ENCODE measurements around the gene NAT10. TPM values are rescaled to one million over a fixed set of nuclear protein-coding genes. Genes with fewer than 3 reads are reported as not detected.

The NAT10 gene
- polyA plus RNA-seq, 1 experiment, result 35.0 TPM

GRCh38 chr11:34182921-34183685 lies 77.7 kb downstream of the NAT10 start:
- DNase-seq (ENCODE audit: low read depth), result no peak
- no peaks in the 10 kb centered on the region for H3K36me3 ChIP-seq (ENCODE audit: control insufficient read depth, insufficient read depth, low read length)
- ChIA-PET POLR2A (no interaction called here), CTCF (interaction anchor here (0.6 to 2.9 kb wide), 5 partner anchors 9 to 175 kb away, joined by 3 to 10 read pairs (median 5); partner anchors contain the start of gene ABTB2)
- no peak overlapping the region for H3K4me3 ChIP-seq (ENCODE audit: low read depth, low read length)
- H3K27me3 ChIP-seq (ENCODE audit: control insufficient read depth, insufficient read depth, low read length), result no peaks in the 10 kb centered on the region
- TF ChIP-seq CTCF (IDR thresholded peaks at IDR 0.05; ENCODE audit: insufficient read depth, low read depth, low read length), result no peak

GRCh38 chr11:34183848-34184391 lies 78.5 kb downstream of the NAT10 start:
- H3K27me3 ChIP-seq (ENCODE audit: control insufficient read depth, insufficient read depth, low read length), result no peaks in the 10 kb centered on the region
- no peak for TF ChIP-seq CTCF (IDR thresholded peaks at IDR 0.05; ENCODE audit: insufficient read depth, low read depth, low read length)
- H3K36me3 ChIP-seq (ENCODE audit: control insufficient read depth, insufficient read depth, low read length), result no peaks in the 10 kb centered on the region
- no peak overlapping the region for H3K4me3 ChIP-seq (ENCODE audit: low read depth, low read length)
- ChIA-PET POLR2A (no interaction called here), CTCF (interaction anchor here (1.2 to 3.0 kb wide), 2 partner anchors 10 to 174 kb away, joined by 5 to 19 read pairs; partner anchors contain the start of gene ABTB2)
- DNase-seq (ENCODE audit: low read depth), result no peak

GRCh38 chr11:34184505-34185015 lies 79.1 kb downstream of the NAT10 start:
- Histone ChIP-seq H3K27me3 (ENCODE audit: control insufficient read depth, insufficient read depth, low read length) (no peaks in the 10 kb centered on the region), H3K36me3 (ENCODE audit: control insufficient read depth, insufficient read depth, low read length) (no peaks in the 10 kb centered on the region), H3K4me3 (ENCODE audit: low read depth, low read length) (no peak overlapping the region)
- DNase-seq (ENCODE audit: low read depth), result no peak
- ChIA-PET CTCF (interaction anchor here (1.2 to 3.0 kb wide), 2 partner anchors 10 to 173 kb away, joined by 5 to 19 read pairs; partner anchors contain the start of gene ABTB2), POLR2A (no interaction called here)
- TF ChIP-seq CTCF (IDR thresholded peaks at IDR 0.05; ENCODE audit: insufficient read depth, low read depth, low read length), result no peak

- TF ChIP-seq CTCF (IDR thresholded peaks at IDR 0.05; ENCODE audit: insufficient read depth, low read depth, low read length), result no peak
- POLR2A ChIA-PET, result no interaction called here
- DNase-seq (ENCODE audit: low read depth), result no peak
- Histone ChIP-seq H3K4me3 (ENCODE audit: low read depth, low read length) (no peak overlapping the region), H3K27me3 (ENCODE audit: control insufficient read depth, insufficient read depth, low read length) (no peaks in the 10 kb centered on the region), H3K36me3 (ENCODE audit: control insufficient read depth, insufficient read depth, low read length) (no peaks in the 10 kb centered on the region)
- CTCF ChIA-PET, result interaction anchor here (1.0 to 3.0 kb wide), 4 partner anchors 9 to 172 kb away, joined by 3 to 19 read pairs (median 4); partner anchors contain the start of gene ABTB2
Measured at GRCh38 chr11:34185926-34186841, 80.8 kb downstream of the NAT10 start.

Data from BJ (cell line).